KOPT-K1 (cell line): ENCODE results near the gene TIMM21.

Experiments used
- H3K27ac ChIP-seq: fragments of 200-600 bp; sonication (generic); 2 replicates; pipeline ENCODE4 v1.5.1; 2016; ENCODE audit warnings: antibody characterized with exemption, mild to moderate bottlenecking, low read depth, low read length; ENCODE audit not compliant: poor library complexity, severe bottlenecking
- H3K36me3 ChIP-seq: fragments of 200-600 bp; sonication (generic); 2 replicates; pipeline ENCODE4 v1.5.1; 2017; ENCODE audit warnings: antibody characterized with exemption, mild to moderate bottlenecking, low read length, moderate library complexity; ENCODE audit not compliant: insufficient read depth
- H3K9me3 ChIP-seq: fragments of 200-600 bp; sonication (generic); 2 replicates; pipeline ENCODE4 v1.5.1; 2017; ENCODE audit warnings: antibody characterized with exemption, low read length, mild to moderate bottlenecking; ENCODE audit not compliant: insufficient read depth, poor library complexity, severe bottlenecking

TIMM21 gene

DNA sequence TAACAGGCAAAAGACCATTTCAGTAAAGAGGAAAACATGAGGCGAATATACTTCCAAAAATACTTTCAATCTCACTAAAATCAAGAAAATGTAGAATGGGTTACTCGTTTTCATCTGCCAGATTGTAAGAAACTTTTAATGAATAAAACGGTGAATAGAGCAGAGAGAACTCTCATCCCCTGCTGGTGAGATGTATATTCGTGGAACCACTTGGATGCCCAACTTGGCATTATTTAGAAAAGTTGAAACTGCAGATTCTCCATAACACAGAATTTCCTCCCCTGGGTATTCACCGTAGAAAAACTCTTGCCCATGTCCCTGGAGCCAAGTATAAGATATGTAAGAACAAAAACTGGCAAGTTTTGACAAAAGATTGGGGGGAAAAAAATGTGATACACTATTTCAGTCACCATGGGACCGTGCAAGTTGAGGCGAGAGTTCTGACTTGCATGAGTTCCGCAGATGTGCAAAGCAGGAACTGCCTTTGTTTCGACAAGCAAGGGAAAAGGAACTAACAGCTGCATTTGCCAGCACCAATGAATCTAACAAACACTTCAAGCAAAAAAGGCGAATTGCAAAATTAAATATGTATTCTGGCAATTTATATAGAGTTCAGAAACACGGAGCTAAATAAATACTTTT is 14.8 kb downstream of the TIMM21 start:
- peaks cover 48% of the 10 kb centered on the region for H3K36me3 ChIP-seq
- no peak overlapping the region for H3K27ac ChIP-seq
- H3K9me3 ChIP-seq, result no peaks in the 10 kb centered on the region

DNA sequence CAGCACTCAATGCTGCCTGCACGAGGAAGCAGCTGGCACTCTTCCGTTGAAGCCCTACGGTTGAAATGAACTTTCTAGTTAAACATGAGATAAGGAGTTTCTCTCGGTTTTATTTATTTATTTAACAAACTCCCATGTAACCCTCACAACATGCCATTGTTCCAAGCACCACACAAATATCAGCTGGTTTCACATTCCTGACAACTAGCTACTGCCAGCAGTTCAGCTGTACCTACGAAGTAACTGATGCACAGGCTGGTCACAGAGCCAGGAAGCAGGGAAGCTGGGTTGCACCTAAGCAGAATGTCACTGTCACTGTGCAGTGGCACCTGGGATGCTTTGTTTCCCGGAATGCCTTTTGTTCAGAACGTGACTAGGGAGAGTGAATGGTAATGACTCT is 18.1 kb downstream of the TIMM21 start:
- peaks cover 16% of the 10 kb centered on the region for H3K36me3 ChIP-seq
- H3K9me3 ChIP-seq, result no peaks in the 10 kb centered on the region
- H3K27ac ChIP-seq, result no peak overlapping the region

DNA sequence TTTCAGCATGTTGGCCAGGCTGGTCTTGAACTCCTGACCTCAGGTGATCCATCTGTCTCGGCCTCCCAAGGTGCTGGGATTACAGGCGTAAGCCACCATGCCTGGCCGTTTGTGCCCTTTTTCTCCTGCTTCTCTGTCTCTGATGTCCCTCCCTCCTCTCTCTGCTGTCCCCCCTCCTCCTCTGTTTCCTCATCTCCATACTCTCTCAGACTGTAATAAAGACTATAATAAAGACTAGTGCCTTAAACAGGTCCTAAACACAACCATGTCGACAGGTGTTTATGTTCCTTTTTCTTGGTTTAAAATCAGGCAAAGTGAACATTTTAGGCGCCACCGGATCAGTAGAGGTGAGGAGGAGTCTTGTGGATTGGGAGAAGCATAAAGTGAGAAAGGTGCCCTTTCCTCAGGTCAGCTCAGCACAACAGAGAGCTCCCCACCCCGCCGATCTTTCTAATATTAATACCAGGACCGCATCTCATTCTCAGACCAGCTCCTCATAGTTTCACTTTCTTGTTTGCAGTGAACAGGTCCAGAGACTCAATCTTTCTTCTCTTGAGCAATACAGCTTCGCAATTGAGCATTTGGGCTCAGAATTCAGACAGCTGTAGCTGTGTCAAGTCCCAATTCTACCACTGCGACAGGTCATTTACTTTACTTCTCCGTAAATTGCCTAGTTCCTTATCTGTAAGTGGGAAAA is 23.7 kb downstream of the TIMM21 start:
- Histone ChIP-seq H3K27ac (no peak overlapping the region), H3K9me3 (no peaks in the 10 kb centered on the region), H3K36me3 (no peaks in the 10 kb centered on the region)

DNA sequence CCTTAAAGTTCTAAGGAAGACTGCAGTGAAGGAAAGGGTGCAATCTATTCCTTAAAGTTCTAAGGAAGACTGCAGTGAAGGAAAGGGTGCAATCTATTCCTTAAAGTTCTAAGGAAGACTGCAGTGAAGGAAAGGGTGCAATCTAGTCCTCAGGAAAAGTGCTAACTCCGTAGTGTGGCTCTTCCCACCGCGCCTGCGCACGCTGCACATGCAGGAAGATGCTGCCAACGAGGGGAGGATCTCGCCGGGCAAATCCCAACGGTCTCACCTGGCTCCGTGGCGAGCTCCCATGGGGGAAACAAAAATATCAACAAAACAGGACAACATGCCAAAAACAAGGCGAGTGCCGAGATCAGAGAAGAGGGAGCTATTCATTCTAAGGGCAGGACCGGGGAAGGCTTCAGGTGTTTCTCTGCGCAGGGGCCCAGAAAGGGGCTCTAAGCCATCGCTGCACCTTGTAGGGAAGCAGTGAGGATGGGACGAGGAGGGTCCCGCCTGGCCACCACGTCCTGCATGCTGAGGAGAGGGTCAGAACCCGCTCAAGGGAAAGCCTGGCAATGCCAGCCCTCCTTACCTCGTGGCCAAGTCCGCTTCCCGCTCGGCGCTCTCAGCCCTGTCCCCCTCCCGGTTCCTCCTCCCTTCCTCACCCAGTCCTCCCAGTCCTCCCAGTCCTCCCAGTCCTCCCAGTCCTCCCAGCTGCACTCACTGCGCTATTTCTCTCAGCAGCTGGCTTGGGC is 24.5 kb downstream of the TIMM21 start:
- no peaks in the 10 kb centered on the region for H3K36me3 ChIP-seq
- H3K27ac ChIP-seq, result no peak overlapping the region
- no peaks in the 10 kb centered on the region for H3K9me3 ChIP-seq

DNA sequence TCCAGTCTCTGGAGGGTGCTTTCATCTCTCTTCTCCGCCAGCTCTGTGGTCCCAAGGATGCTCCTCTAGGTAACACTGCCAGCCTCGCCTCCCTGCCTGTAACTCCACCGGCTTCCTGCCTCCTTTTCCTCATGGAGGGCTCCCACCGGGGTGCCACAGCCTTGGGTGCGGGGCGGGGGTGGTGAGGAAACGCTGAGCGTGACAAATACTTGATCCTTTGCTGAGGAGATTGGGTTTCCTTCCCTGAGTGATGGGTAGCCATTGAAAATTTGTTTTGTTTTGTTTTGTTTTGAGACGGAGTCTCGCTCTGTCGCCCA is 25.1 kb downstream of the TIMM21 start:
- Histone ChIP-seq H3K9me3 (no peaks in the 10 kb centered on the region), H3K27ac (no peak overlapping the region), H3K36me3 (no peaks in the 10 kb centered on the region)

DNA sequence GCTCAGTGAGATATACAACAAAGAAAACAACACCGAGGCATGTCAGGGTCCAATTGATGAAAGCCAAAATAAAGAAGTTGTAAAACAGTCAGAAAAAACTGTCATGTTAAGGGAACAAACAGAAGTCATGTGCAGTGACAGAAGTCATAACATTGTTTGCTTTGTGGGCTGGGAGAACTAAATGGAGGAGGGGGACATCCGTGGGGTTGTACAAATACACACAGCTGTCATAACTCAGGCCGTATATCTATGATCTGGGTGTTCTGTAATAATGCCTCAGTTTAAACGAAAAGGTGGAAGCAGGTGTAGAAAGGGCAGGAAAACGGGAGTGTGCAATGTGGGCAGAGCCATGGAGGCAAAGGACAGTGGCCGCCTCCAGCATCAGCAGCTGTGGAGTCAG is 27.3 kb downstream of the TIMM21 start:
- H3K27ac ChIP-seq, result no peak overlapping the region
- no peaks in the 10 kb centered on the region for H3K9me3 ChIP-seq
- H3K36me3 ChIP-seq, result no peaks in the 10 kb centered on the region

DNA sequence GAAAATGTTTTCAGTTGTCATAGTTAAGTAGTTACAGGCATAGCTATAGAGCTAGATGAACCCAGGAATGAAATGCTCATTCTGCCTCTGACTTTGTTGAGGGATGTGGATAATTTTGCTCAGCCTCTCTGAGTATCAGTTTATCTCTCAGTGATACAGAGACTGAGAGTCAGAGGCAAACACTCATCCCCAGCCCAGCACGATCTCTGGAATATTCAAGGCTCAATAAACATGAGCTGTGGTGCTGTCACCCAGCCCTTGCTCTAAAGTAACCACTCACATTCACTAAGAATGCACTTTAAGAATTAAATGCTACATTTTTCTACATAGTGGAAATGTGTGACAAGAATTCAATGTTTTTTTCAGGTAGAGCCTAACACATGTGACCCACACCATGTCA is 30.6 kb downstream of the TIMM21 start:
- Histone ChIP-seq H3K27ac (no peak overlapping the region), H3K9me3 (no peaks in the 10 kb centered on the region), H3K36me3 (no peaks in the 10 kb centered on the region)

DNA sequence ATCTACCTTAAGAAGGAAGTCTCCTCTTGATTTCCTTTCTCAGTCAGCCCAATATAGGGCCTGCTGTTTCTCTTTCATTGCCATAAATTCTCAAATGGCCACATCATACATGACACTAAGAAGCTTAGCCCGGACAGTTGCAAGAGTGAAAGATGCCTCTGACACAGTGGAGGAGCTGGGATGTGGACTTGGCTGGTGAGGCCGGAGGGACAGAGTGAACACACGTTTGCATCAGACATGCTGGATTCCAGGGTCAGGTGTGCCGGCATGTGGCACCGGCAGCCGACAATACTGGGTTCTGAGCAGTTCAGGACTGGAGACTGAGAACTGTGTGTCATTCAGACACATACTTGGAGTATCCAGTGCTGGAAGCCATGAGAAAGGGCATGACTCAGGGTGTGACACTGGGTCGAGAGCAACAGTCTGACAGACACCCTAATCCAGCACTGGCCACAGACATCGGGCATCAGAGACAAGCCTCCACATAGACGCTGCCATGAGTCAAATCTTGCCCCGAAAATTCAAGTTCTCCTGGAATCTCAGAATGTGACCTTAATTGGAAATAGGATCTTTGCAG is 31.4 kb downstream of the TIMM21 start:
- Histone ChIP-seq H3K9me3 (no peaks in the 10 kb centered on the region), H3K36me3 (no peaks in the 10 kb centered on the region), H3K27ac (no peak overlapping the region)

DNA sequence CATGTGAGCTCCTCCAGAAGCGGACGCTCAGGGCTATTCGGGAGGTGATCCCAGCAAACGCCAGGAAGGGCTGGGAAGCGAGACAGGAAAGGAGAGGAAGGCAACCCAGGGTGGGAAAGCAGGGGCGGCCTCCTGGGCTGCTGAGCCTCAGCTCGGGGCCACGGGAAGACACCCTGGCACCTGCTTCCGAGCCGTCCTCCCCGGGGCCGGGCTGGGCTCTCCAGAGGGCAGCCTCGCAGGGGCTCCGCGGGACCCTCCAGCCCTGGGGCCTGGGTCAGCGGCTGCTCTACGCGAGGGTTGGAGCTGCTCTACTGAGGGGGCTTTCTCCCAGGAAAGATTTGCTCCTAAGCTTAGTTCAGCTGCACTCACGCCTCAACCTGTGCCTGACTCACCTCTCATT is 34.0 kb downstream of the TIMM21 start:
- H3K27ac ChIP-seq, result no peak overlapping the region
- no peaks in the 10 kb centered on the region for H3K9me3 ChIP-seq
- no peaks in the 10 kb centered on the region for H3K36me3 ChIP-seq

DNA sequence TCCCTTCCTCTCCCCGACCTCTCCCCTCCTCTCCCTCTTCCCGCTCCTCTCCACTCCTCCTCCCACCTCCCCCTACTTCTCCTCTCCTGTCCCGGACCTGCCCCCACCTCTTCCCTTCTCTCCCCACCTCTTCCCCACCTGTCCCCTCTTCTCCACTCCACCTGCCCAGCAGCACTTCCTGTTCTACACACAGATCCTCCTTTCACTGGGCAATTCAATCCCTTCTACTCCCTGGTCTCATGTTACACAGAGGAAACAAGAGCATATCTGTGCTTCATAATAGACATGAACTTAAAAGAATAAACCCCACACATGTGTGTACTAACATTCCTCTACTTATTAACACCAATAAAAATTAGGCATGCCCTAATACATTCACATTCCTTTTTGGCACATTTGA is 34.8 kb downstream of the TIMM21 start:
- H3K9me3 ChIP-seq, result no peaks in the 10 kb centered on the region
- H3K27ac ChIP-seq, result no peak overlapping the region
- no peaks in the 10 kb centered on the region for H3K36me3 ChIP-seq

DNA sequence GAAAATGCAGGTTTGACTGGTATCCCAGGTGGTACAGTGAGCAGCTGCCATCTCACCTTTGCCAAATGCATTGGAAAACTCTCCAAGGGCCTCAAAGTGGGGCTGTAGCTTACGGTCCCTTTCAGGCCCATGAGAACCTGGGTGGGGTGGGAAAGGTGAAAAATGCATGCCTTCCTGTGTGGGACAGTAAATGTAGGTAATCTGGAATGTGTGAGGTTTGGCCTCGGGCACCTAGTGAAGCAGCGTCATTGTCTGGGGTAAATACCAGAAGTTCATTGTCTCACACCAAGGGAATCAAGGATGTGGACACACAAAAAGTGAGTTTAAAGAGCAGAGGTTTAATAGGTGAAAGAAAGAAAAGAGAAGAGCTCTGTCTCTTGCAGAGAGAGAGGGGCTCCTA is 36.6 kb downstream of the TIMM21 start:
- Histone ChIP-seq H3K9me3 (no peaks in the 10 kb centered on the region), H3K27ac (no peak overlapping the region), H3K36me3 (no peaks in the 10 kb centered on the region)

DNA sequence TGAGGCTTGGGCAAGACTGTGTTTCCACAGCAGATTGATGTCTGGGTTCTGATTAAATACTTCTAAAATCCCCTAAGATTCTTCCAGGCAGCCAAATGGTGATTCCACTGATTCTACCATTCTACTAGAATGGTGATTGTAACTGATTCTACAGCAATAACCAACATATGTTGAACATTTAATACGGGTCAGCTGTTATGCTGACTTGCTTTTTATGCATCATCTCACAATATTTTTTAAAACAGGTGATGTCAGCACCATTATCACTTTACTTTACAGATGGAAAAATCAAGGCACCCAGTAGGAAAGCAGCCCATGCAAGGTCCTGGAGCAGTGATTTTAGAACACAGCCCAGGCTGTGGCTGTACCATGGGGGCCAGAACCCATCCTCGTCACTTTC is 37.5 kb downstream of the TIMM21 start:
- Histone ChIP-seq H3K36me3 (no peaks in the 10 kb centered on the region), H3K27ac (no peak overlapping the region), H3K9me3 (no peaks in the 10 kb centered on the region)

DNA sequence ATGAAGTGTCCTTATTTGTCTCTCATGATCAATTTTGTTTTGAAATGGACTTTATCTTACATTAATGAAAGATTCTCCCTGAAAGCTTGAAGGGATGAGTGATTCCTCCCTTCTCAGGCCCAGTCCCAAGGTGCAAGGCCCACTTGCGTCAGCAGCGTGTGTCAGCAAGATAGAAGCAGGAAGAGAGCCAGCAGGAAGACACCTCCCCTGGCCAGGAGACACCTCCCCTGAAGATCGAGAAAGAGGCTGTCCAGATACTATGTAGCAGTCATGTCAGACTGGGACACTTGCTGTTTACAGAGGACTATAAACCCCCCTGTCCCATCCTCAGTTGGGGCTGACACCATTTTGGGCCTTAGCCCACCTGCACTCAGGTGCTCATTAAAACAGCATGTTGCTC is 38.3 kb downstream of the TIMM21 start:
- no peak overlapping the region for H3K27ac ChIP-seq

DNA sequence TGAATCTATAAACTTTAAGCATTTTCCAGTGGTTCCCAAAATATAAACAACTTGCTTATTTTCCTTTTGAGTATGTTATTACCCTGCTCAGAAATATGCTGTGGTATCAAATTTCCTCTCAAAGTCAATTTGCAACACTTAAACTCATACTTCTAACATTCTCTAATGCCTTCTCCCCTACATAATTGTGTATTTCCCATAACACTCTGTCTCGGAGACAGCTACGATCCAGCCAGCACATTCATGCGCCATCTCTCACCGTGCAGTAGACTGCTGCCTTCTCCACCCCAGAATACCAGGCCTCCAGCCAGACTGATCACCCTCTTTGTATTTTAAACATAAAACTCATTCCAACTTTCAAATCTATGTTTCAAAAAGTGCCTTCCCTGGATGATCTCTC is 41.8 kb downstream of the TIMM21 start:
- no peaks in the 10 kb centered on the region for H3K36me3 ChIP-seq
- H3K27ac ChIP-seq, result no peak overlapping the region

More for the DNA sequence above, 38.3 kb downstream of the TIMM21 start:
- no peaks in the 10 kb centered on the region for H3K36me3 ChIP-seq
- H3K9me3 ChIP-seq, result no peaks in the 10 kb centered on the region

DNA sequence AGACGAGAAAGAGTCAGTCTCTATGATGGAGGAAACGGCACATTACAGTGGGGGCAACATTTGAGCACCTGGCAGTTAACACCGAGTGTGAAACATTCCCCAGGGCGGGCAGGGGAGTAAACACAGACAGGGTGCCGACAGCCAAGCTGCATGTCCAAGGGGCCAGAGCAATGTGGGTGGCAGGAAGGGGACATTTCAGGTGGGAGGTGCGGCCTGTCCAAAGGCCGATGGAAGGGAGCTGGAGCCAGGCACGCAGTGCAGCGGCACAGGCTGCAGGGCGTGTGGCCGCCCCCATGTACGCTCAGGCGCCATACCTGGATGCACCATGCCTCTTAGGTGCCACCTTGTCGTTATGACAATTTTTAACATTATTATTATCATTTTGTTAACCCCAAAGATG is 43.3 kb downstream of the TIMM21 start:
- H3K36me3 ChIP-seq, result no peaks in the 10 kb centered on the region
- no peaks in the 10 kb centered on the region for H3K9me3 ChIP-seq
- no peak overlapping the region for H3K27ac ChIP-seq

More for the DNA sequence above, 41.8 kb downstream of the TIMM21 start:
- H3K9me3 ChIP-seq, result no peaks in the 10 kb centered on the region
